Neural cell (in vitro differentiated cells): ENCODE measurements around the gene HPN.

Experiments
- EP300 ChIP-seq: fragments of 450-650 bp; conservative IDR thresholded peaks from 2 replicates; pipeline ENCODE4 v1.6.1; 2014; ENCODE audit warnings: antibody characterized with exemption, mild to moderate bottlenecking, moderate library complexity; ENCODE audit not compliant: poor library complexity, severe bottlenecking
- EZH2 ChIP-seq: fragments of 200-600, 300-800 bp; shearing (Covaris generic), sonication (generic); IDR thresholded peaks from 2 replicates; pipeline ENCODE4 v1.6.1; 2014; ENCODE audit warnings: antibody characterized with exemption, low read length, borderline replicate concordance, mild to moderate bottlenecking; ENCODE audit not compliant: insufficient read depth, poor library complexity, severe bottlenecking
- POLR2AphosphoS5 ChIP-seq: IDR thresholded peaks from 2 replicates; pipeline ENCODE4 v1.6.1; 2012
- RAD21 ChIP-seq: fragments of 450-650 bp; conservative IDR thresholded peaks from 2 replicates; pipeline ENCODE4 v1.6.1; 2014; ENCODE audit warnings: antibody characterized with exemption, mild to moderate bottlenecking, moderate library complexity
- SMC3 ChIP-seq: fragments of 450-650 bp; conservative IDR thresholded peaks from 2 replicates; pipeline ENCODE4 v1.6.1; 2014; ENCODE audit warnings: antibody characterized with exemption, mild to moderate bottlenecking, moderate library complexity; ENCODE audit not compliant: poor library complexity
- TAF1 ChIP-seq: IDR thresholded peaks from 2 replicates; pipeline ENCODE4 v1.6.1; 2012; ENCODE audit warnings: low read depth
- TF ChIP-seq, protein P1 (sequence below): fragments of 450-650 bp; IDR thresholded peaks from 2 replicates; pipeline ENCODE4 v1.5.1; 2014; ENCODE audit warnings: antibody characterized with exemption, mild to moderate bottlenecking, moderate library complexity; ENCODE audit not compliant: poor library complexity, severe bottlenecking
- TF ChIP-seq, protein P2 (sequence below): IDR thresholded peaks from 2 replicates; pipeline ENCODE4 v1.6.1; 2012; ENCODE audit warnings: borderline replicate concordance

DNA sequence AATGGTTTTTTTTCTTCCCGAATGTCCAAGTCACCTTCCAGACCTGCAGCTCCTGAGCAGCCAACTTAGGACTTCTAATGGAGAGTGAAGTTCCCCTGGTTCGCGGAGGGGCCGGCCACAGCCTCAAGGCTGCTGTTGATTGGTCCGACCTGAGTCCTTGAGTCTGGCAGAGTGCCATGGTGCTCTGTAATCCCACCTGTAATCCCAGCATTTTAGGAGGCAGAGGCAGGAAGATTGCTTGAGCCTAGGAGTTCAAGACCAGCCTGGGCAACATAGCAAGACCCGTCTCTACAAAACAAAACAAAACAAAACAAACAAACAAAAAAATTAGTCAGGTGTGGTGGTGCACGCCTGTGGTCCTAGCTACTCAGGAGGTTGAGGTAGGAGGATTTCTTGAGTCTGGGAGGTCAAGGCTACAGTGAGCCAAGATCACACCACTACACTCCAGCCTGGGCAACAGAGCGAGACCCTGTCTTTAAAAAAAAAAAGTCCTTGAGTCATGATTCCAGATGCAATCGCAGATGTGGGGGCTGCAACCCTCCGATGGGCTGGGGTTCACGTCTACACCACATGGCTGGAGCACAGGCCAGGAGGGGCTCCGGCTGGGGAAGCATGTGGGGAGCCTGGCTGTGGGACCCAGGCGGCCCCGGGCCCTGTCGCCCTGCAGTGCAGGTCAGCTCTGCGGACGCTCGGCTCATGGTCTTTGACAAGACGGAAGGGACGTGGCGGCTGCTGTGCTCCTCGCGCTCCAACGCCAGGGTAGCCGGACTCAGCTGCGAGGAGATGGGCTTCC, 17.7 kb downstream of the HPN start:
- TF ChIP-seq, protein P1, sequence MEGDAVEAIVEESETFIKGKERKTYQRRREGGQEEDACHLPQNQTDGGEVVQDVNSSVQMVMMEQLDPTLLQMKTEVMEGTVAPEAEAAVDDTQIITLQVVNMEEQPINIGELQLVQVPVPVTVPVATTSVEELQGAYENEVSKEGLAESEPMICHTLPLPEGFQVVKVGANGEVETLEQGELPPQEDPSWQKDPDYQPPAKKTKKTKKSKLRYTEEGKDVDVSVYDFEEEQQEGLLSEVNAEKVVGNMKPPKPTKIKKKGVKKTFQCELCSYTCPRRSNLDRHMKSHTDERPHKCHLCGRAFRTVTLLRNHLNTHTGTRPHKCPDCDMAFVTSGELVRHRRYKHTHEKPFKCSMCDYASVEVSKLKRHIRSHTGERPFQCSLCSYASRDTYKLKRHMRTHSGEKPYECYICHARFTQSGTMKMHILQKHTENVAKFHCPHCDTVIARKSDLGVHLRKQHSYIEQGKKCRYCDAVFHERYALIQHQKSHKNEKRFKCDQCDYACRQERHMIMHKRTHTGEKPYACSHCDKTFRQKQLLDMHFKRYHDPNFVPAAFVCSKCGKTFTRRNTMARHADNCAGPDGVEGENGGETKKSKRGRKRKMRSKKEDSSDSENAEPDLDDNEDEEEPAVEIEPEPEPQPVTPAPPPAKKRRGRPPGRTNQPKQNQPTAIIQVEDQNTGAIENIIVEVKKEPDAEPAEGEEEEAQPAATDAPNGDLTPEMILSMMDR, result no peak
- TF ChIP-seq TAF1 (no peak), POLR2AphosphoS5 (no peak), SMC3 (no peak), EZH2 (no peak), RAD21 (no peak), EP300 (no peak)
- TF ChIP-seq, protein P2, sequence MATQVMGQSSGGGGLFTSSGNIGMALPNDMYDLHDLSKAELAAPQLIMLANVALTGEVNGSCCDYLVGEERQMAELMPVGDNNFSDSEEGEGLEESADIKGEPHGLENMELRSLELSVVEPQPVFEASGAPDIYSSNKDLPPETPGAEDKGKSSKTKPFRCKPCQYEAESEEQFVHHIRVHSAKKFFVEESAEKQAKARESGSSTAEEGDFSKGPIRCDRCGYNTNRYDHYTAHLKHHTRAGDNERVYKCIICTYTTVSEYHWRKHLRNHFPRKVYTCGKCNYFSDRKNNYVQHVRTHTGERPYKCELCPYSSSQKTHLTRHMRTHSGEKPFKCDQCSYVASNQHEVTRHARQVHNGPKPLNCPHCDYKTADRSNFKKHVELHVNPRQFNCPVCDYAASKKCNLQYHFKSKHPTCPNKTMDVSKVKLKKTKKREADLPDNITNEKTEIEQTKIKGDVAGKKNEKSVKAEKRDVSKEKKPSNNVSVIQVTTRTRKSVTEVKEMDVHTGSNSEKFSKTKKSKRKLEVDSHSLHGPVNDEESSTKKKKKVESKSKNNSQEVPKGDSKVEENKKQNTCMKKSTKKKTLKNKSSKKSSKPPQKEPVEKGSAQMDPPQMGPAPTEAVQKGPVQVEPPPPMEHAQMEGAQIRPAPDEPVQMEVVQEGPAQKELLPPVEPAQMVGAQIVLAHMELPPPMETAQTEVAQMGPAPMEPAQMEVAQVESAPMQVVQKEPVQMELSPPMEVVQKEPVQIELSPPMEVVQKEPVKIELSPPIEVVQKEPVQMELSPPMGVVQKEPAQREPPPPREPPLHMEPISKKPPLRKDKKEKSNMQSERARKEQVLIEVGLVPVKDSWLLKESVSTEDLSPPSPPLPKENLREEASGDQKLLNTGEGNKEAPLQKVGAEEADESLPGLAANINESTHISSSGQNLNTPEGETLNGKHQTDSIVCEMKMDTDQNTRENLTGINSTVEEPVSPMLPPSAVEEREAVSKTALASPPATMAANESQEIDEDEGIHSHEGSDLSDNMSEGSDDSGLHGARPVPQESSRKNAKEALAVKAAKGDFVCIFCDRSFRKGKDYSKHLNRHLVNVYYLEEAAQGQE, result no peak
